SK-N-SH treated with all-trans-retinoic acid at 6 μM for 48 hours (cell line): ENCODE measurements around the gene SRSF4.

Experiments
- ATAC-seq: fragments of 200-7000 bp; cut with Tn5 transposase; 3 replicates; pipeline ENCODE4 v1.9.1; 2020; ENCODE audit warnings: mild to moderate bottlenecking, moderate library complexity
- ARNTL ChIP-seq: fragments of 450-650 bp; formaldehyde crosslinking; IDR thresholded peaks from 2 replicates; pipeline ENCODE4 v1.5.0; 2020; ENCODE audit warnings: low read depth, mild to moderate bottlenecking, moderate library complexity, borderline replicate concordance
- BACH2 ChIP-seq: fragments of 250-450 bp; sonication (Bioruptor Pico); IDR thresholded peaks from 2 replicates; pipeline ENCODE4 v1.9.0; 2021; ENCODE audit warnings: mild to moderate bottlenecking, borderline replicate concordance
- CREB5 ChIP-seq: fragments of 250-450 bp; sonication (Bioruptor Pico); IDR thresholded peaks from 2 replicates; pipeline ENCODE4 v1.5.1; 2020; ENCODE audit warnings: low read depth, mild to moderate bottlenecking, moderate library complexity
- CSDC2 ChIP-seq: fragments of 250-450 bp; sonication (Bioruptor Pico); IDR thresholded peaks from 2 replicates; pipeline ENCODE4 v1.5.0; 2020; ENCODE audit warnings: mild to moderate bottlenecking, moderate library complexity
- GLIS3 ChIP-seq: fragments of 250-450 bp; sonication (Bioruptor Pico); IDR thresholded peaks from 2 replicates; pipeline ENCODE4 v1.5.0; 2020; ENCODE audit warnings: mild to moderate bottlenecking, moderate library complexity
- ISL1 ChIP-seq: fragments of 250-450 bp; sonication (Bioruptor Pico); IDR thresholded peaks from 2 replicates; pipeline ENCODE4 v2.1.2; 2022; ENCODE audit warnings: mild to moderate bottlenecking, moderate library complexity
- OSR1 ChIP-seq: fragments of 250-450 bp; sonication (Bioruptor Pico); IDR thresholded peaks from 2 replicates; pipeline ENCODE4 v1.8.0; 2022; ENCODE audit warnings: moderate library complexity, mild to moderate bottlenecking, inconsistent platforms
- PATZ1 ChIP-seq: fragments of 250-450 bp; sonication (Bioruptor Pico); IDR thresholded peaks from 2 replicates; pipeline ENCODE4 v1.8.0; 2020; ENCODE audit warnings: mild to moderate bottlenecking, moderate library complexity, borderline replicate concordance
- PPARA ChIP-seq: fragments of 250-450 bp; sonication (Bioruptor Pico); IDR thresholded peaks from 2 replicates; pipeline ENCODE4 v1.5.0; 2020; ENCODE audit warnings: mild to moderate bottlenecking, borderline replicate concordance
- RARB ChIP-seq: fragments of 250-450 bp; sonication (Bioruptor Pico); IDR thresholded peaks from 2 replicates; pipeline ENCODE4 v1.8.0; 2021; ENCODE audit warnings: mild to moderate bottlenecking, moderate library complexity
- SNAI2 ChIP-seq: fragments of 250-450 bp; sonication (Bioruptor Pico); IDR thresholded peaks from 2 replicates; pipeline ENCODE4 v1.5.0; 2020; ENCODE audit warnings: mild to moderate bottlenecking, moderate library complexity
- TCF4 ChIP-seq: fragments of 250-450 bp; sonication (Bioruptor Pico); IDR thresholded peaks from 2 replicates; pipeline ENCODE4 v1.8.0; 2021; ENCODE audit warnings: mild to moderate bottlenecking, moderate library complexity, borderline replicate concordance
- TOX ChIP-seq: fragments of 250-450 bp; sonication (Bioruptor Pico); IDR thresholded peaks from 2 replicates; pipeline ENCODE4 v1.8.0; 2021; ENCODE audit warnings: mild to moderate bottlenecking, moderate library complexity, borderline replicate concordance
- ZC3H10 ChIP-seq: fragments of 250-450 bp; sonication (Bioruptor Pico); IDR thresholded peaks from 2 replicates; pipeline ENCODE4 v1.5.1; 2021; ENCODE audit warnings: mild to moderate bottlenecking, moderate library complexity
- ZFP30 ChIP-seq: fragments of 450-650 bp; formaldehyde crosslinking; IDR thresholded peaks from 2 replicates; pipeline ENCODE4 v1.5.0; 2022; ENCODE audit warnings: mild to moderate bottlenecking, moderate library complexity
- ZNF565 ChIP-seq: fragments of 450-650 bp; formaldehyde crosslinking; conservative IDR thresholded peaks from 2 replicates; pipeline ENCODE4 v1.5.0; 2020; ENCODE audit warnings: low read depth, mild to moderate bottlenecking, moderate library complexity
- ZNF70 ChIP-seq: fragments of 450-650 bp; formaldehyde crosslinking; IDR thresholded peaks from 2 replicates; pipeline ENCODE4 v1.5.0; 2020; ENCODE audit warnings: mild to moderate bottlenecking, moderate library complexity
- ZNF8 ChIP-seq: fragments of 450-650 bp; formaldehyde crosslinking; IDR thresholded peaks from 2 replicates; pipeline ENCODE4 v1.5.0; 2020; ENCODE audit warnings: mild to moderate bottlenecking, moderate library complexity
- TF ChIP-seq, protein P1 (sequence below): fragments of 250-450 bp; sonication (Bioruptor Pico); IDR thresholded peaks from 2 replicates; pipeline ENCODE4 v1.5.1; 2021; ENCODE audit warnings: mild to moderate bottlenecking, moderate library complexity
- TF ChIP-seq, protein P2 (sequence below): fragments of 250-450 bp; sonication (Bioruptor Pico); IDR thresholded peaks from 2 replicates; pipeline ENCODE4 v1.5.0; 2020; ENCODE audit warnings: mild to moderate bottlenecking, moderate library complexity
- TF ChIP-seq, protein P3 (sequence below): fragments of 250-450 bp; sonication (Bioruptor Pico); IDR thresholded peaks from 2 replicates; pipeline ENCODE4 v1.8.0; 2021; ENCODE audit warnings: low read depth, mild to moderate bottlenecking, moderate library complexity, borderline replicate concordance

SRSF4 gene

GRCh38 chr1:29190718-29191117, 9.0 kb upstream of the SRSF4 start:
- no peak for TF ChIP-seq ZNF565
- TF ChIP-seq TOX = no peak
- TF ChIP-seq PPARA (CRISPR knock-in tag) = no peak
- TF ChIP-seq ZC3H10 = no peak
- TF ChIP-seq ZNF8 (CRISPR knock-in tag) = no peak
- TF ChIP-seq, protein P1, sequence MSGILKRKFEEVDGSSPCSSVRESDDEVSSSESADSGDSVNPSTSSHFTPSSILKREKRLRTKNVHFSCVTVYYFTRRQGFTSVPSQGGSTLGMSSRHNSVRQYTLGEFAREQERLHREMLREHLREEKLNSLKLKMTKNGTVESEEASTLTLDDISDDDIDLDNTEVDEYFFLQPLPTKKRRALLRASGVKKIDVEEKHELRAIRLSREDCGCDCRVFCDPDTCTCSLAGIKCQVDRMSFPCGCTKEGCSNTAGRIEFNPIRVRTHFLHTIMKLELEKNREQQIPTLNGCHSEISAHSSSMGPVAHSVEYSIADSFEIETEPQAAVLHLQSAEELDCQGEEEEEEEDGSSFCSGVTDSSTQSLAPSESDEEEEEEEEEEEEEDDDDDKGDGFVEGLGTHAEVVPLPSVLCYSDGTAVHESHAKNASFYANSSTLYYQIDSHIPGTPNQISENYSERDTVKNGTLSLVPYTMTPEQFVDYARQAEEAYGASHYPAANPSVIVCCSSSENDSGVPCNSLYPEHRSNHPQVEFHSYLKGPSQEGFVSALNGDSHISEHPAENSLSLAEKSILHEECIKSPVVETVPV (CRISPR knock-in tag) = no peak
- TF ChIP-seq, protein P2, sequence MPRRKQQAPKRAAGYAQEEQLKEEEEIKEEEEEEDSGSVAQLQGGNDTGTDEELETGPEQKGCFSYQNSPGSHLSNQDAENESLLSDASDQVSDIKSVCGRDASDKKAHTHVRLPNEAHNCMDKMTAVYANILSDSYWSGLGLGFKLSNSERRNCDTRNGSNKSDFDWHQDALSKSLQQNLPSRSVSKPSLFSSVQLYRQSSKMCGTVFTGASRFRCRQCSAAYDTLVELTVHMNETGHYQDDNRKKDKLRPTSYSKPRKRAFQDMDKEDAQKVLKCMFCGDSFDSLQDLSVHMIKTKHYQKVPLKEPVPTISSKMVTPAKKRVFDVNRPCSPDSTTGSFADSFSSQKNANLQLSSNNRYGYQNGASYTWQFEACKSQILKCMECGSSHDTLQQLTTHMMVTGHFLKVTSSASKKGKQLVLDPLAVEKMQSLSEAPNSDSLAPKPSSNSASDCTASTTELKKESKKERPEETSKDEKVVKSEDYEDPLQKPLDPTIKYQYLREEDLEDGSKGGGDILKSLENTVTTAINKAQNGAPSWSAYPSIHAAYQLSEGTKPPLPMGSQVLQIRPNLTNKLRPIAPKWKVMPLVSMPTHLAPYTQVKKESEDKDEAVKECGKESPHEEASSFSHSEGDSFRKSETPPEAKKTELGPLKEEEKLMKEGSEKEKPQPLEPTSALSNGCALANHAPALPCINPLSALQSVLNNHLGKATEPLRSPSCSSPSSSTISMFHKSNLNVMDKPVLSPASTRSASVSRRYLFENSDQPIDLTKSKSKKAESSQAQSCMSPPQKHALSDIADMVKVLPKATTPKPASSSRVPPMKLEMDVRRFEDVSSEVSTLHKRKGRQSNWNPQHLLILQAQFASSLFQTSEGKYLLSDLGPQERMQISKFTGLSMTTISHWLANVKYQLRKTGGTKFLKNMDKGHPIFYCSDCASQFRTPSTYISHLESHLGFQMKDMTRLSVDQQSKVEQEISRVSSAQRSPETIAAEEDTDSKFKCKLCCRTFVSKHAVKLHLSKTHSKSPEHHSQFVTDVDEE (CRISPR knock-in tag) = no peak
- TF ChIP-seq ARNTL (CRISPR knock-in tag) = no peak
- TF ChIP-seq OSR1 (CRISPR knock-in tag) = no peak
- no peak for TF ChIP-seq RARB (CRISPR knock-in tag)
- no peak for TF ChIP-seq CREB5
- no peak for TF ChIP-seq BACH2 (CRISPR knock-in tag)
- no peak for TF ChIP-seq ZFP30 (CRISPR knock-in tag)
- ATAC-seq = no peak

- TF ChIP-seq TCF4 (CRISPR knock-in tag) = no peak
- TF ChIP-seq PATZ1 = no peak
- no peak for TF ChIP-seq ISL1 (CRISPR knock-in tag)
- ATAC-seq = no peak
These were observed 5.0 kb upstream of the SRSF4 start for GRCh38 chr1:29186707-29187106.

- no peak for ATAC-seq
- TF ChIP-seq, protein P1 (CRISPR knock-in tag) = no peak
These were observed 4.6 kb upstream of the SRSF4 start for GRCh38 chr1:29186252-29186651.

DNA sequence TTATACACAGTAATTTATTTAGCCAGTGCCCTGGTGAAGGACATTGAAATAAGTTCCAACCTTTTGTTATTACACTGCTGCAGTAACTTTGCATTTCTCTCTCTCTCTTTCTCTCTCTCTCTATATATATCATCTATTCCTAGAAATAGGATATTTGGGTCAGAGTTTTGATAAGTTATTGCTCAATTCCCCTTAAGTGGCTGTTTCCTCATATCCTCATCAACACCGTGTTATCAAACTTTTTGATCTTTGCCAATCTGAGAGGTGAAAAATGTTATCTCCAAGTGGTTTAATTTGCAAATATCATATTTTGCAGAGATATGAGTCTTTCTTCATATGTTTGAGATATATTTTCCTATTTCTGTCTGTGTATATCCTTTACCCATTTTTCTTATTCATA, 1.6 kb upstream of the SRSF4 start:
- no peak for ATAC-seq
- TF ChIP-seq ZC3H10 = no peak
- TF ChIP-seq, protein P3, sequence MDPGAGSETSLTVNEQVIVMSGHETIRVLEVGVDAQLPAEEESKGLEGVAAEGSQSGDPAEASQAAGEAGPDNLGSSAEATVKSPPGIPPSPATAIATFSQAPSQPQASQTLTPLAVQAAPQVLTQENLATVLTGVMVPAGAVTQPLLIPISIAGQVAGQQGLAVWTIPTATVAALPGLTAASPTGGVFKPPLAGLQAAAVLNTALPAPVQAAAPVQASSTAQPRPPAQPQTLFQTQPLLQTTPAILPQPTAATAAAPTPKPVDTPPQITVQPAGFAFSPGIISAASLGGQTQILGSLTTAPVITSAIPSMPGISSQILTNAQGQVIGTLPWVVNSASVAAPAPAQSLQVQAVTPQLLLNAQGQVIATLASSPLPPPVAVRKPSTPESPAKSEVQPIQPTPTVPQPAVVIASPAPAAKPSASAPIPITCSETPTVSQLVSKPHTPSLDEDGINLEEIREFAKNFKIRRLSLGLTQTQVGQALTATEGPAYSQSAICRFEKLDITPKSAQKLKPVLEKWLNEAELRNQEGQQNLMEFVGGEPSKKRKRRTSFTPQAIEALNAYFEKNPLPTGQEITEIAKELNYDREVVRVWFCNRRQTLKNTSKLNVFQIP (CRISPR knock-in tag) = no peak
- TF ChIP-seq OSR1 (CRISPR knock-in tag) = no peak
- TF ChIP-seq GLIS3 = no peak
- TF ChIP-seq RARB (CRISPR knock-in tag) = no peak
- no peak for TF ChIP-seq PATZ1
- TF ChIP-seq ZFP30 (CRISPR knock-in tag) = no peak
- TF ChIP-seq CSDC2 (CRISPR knock-in tag) = no peak
- no peak for TF ChIP-seq ZNF70 (CRISPR knock-in tag)
- no peak for TF ChIP-seq SNAI2
- no peak for TF ChIP-seq ZNF8 (CRISPR knock-in tag)
